ENCODE measurements around the gene ENTHD1. TPM values are rescaled to one million over a fixed set of nuclear protein-coding genes. Genes with fewer than 3 reads are reported as not detected.

ENTHD1 gene
- total RNA-seq, 1 donor from 2014 or later: not detected

GRCh38 chr22:39728236-39728860, 165.2 kb downstream of the ENTHD1 start:
- Mint-ChIP-seq H3K36me3 (ENCODE audit: low read depth, unreplicated experiment) (no peaks in the 10 kb centered on the region), H3K9me3 (ENCODE audit: unreplicated experiment) (no peaks in the 10 kb centered on the region), H3K27ac (ENCODE audit: unreplicated experiment) (no peak overlapping the region), H3K4me1 (ENCODE audit: unreplicated experiment) (no peaks in the 10 kb centered on the region), H3K4me3 (ENCODE audit: unreplicated experiment) (no peak overlapping the region), H3K27me3 (ENCODE audit: unreplicated experiment) (no peaks in the 10 kb centered on the region)
- no peak for TF ChIP-seq CTCF (IDR thresholded peaks at IDR 0.05; ENCODE audit: unreplicated experiment)
- DNase-seq (ENCODE audit: low spot score): no peak

DNA sequence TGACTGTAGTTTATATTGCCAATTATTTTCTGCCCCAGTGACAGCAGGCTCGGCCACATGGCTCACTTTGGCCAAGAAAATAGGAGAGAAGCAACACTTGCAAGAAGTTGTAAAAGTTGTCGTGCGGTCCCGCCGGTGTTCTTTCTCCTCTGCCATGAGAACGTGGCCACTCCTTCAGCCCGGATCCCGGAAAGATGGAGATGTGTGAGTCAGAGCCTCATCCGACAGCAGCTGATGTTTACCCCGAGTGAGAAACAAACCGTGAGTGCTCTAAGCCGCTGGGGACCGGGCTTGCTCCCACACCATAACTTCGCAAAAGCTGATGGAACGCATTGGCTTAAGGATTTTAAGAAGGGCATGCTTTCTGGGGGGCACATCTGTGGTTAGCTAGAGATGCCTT, 166.0 kb downstream of the ENTHD1 start:
- DNase-seq (ENCODE audit: low spot score): no peak
- H3K9me3 Mint-ChIP-seq (ENCODE audit: unreplicated experiment): no peaks in the 10 kb centered on the region
- no peaks in the 10 kb centered on the region for H3K4me1 Mint-ChIP-seq (ENCODE audit: unreplicated experiment)
- TF ChIP-seq CTCF (IDR thresholded peaks at IDR 0.05; ENCODE audit: unreplicated experiment): no peak
- no peaks in the 10 kb centered on the region for H3K27me3 Mint-ChIP-seq (ENCODE audit: unreplicated experiment)
- no peak overlapping the region for H3K27ac Mint-ChIP-seq (ENCODE audit: unreplicated experiment)
- no peaks in the 10 kb centered on the region for H3K36me3 Mint-ChIP-seq (ENCODE audit: low read depth, unreplicated experiment)
- no peak overlapping the region for H3K4me3 Mint-ChIP-seq (ENCODE audit: unreplicated experiment)

- no peak overlapping the region for H3K4me3 Mint-ChIP-seq (ENCODE audit: unreplicated experiment)
- no peak for DNase-seq (ENCODE audit: low spot score)
- H3K27me3 Mint-ChIP-seq (ENCODE audit: unreplicated experiment): peaks cover 4% of the 10 kb centered on the region
- H3K27ac Mint-ChIP-seq (ENCODE audit: unreplicated experiment): no peak overlapping the region
- TF ChIP-seq CTCF (IDR thresholded peaks at IDR 0.05; ENCODE audit: unreplicated experiment): no peak
- peaks cover 4% of the 10 kb centered on the region for H3K4me1 Mint-ChIP-seq (ENCODE audit: unreplicated experiment)
- no peaks in the 10 kb centered on the region for H3K9me3 Mint-ChIP-seq (ENCODE audit: unreplicated experiment)
- H3K36me3 Mint-ChIP-seq (ENCODE audit: low read depth, unreplicated experiment): no peaks in the 10 kb centered on the region
These were observed 168.1 kb downstream of the ENTHD1 start for GRCh38 chr22:39725351-39726035.

DNA sequence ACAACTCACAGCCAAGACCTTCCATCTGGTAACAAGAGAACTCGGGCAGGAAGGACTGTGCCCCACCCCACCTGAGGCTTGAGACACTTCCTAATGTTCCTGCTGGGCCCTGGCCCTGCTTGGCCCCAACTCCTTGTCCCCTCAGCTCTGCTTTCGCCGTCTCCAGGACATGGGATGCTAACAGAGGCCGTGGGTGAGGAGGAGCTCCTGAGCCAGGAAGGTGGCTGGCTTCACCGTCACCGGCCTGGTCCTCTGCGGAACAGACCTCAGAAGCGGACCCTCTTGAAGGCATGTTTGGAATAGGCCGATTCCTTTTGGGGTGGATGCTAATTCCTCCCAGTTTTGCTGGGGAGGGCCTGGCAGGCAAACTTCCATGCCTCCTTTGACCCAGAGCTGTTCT, 168.7 kb downstream of the ENTHD1 start:
- Mint-ChIP-seq H3K27ac (ENCODE audit: unreplicated experiment) (no peak overlapping the region), H3K4me3 (ENCODE audit: unreplicated experiment) (no peak overlapping the region), H3K27me3 (ENCODE audit: unreplicated experiment) (peaks cover 5% of the 10 kb centered on the region), H3K9me3 (ENCODE audit: unreplicated experiment) (no peaks in the 10 kb centered on the region), H3K4me1 (ENCODE audit: unreplicated experiment) (peaks cover 4% of the 10 kb centered on the region), H3K36me3 (ENCODE audit: low read depth, unreplicated experiment) (no peaks in the 10 kb centered on the region)
- DNase-seq (ENCODE audit: low spot score): no peak
- no peak for TF ChIP-seq CTCF (IDR thresholded peaks at IDR 0.05; ENCODE audit: unreplicated experiment)

DNA sequence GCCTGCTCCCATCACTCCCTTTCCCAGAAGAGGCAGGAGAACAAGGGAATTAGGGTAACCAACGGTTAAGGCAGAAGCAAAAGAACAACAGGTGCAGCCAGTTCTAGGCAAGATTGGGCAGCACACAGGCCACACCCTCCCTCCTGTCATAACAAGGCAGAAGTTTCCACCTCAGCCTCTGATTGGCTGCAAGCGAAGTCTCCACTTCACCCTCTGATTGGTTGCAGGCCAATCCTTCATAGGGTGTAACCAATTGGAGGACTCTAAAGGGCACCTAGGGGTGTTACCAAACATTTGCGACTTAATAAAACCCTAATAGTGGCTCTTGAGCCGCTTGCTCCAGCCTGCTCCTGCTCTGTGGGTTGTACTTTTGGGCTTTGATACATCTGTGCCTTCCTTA, 169.2 kb downstream of the ENTHD1 start:
- Mint-ChIP-seq H3K4me3 (ENCODE audit: unreplicated experiment) (no peak overlapping the region), H3K27me3 (ENCODE audit: unreplicated experiment) (peaks cover 5% of the 10 kb centered on the region), H3K36me3 (ENCODE audit: low read depth, unreplicated experiment) (no peaks in the 10 kb centered on the region), H3K27ac (ENCODE audit: unreplicated experiment) (no peak overlapping the region), H3K4me1 (ENCODE audit: unreplicated experiment) (peaks cover 4% of the 10 kb centered on the region), H3K9me3 (ENCODE audit: unreplicated experiment) (no peaks in the 10 kb centered on the region)
- TF ChIP-seq CTCF (IDR thresholded peaks at IDR 0.05; ENCODE audit: unreplicated experiment): no peak
- DNase-seq (ENCODE audit: low spot score): no peak

All from endothelial cell (in vitro differentiated cells).